Left colon (tissue), 2 donors: ENCODE results near the gene EML1. TPM values are rescaled to one million over a fixed set of nuclear protein-coding genes. Genes with fewer than 3 reads are reported as not detected.

Source experiments
- ATAC-seq: fragments of 200-7000 bp; cut with Tn5 transposase; one replicate; pipeline ENCODE4 v1.9.1; 2020; ENCODE audit warnings: mild to moderate bottlenecking, moderate library complexity
- DNase-seq, 2 donors: peaks; one replicate each; pipeline ENCODE4 v3.0.0-alpha.2; 2020
- intact Hi-C, 2 donors: fragments of 100-400 bp; cut with DNase I in 1 of 2; cut with micrococcal nuclease in 1 of 2; formaldehyde crosslinking; loops; one replicate each; pipeline versions ENCODE4 v1.11.2 to v1.14.0; 2022; cut with DNase I, micrococcal nuclease
- total RNA-seq, 2 donors: library from RNA; stranded (reverse); fragmentation: NEBNext Ultra II Directional; extraction: Animal tissue kit (Norgen Biotek cat#: 25700); gene quantifications; one replicate each; pipeline ENCODE4 v1.2.1, GENCODE V29; 2021
- donor health status: DM: no; HTN: no; CAD: no.
- donor health status: DM: yes; HTN: yes; CAD: no.

EML1 gene
- total RNA-seq, 2 donors from 2014 or later: 3.8 to 14.5 TPM

DNA sequence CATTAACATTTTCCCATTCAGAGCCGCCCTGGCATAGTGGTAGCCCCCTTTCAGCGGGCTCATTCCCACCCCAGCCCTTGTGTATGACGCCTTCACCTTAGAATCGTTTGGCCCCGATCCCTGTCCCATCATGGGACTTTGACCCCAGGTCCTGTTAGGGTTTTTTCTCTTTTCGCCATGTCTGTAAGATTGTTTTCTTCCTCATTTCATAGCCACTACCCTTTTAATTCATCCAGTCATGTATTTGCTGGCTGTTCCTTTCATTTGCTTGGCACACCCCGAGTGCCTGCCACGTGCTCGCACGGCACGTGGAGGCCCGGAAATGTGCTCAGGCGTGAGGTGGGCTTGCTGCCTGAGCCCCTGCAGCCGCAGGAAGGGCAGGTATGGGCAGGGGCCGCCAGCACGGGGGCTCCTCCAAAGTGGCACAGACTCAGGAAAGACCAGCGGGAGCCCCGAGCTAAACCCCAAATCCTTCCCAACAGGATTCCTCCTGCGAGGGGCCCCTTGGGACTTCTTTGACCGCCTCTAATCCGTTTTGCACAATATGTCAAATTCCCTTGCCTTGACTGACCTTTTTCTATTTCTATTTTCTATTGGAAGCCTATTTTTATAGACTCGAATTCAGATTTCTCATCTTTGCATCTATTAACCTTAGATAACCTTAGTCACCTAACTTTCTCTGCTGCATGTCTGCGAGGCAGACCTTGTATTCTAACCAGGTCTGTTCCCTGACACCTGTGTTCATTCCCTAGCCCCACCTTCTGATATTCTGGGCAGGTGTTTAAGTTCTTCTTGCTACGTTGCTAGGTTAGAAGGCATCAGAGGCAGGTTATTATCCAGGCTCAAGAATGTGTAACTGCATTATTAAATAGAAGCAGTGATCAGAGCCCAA lies 114.8 kb downstream of the EML1 start:
- ATAC-seq (no peak), DNase-seq (no peak)
- intact Hi-C loops: no loop called here

DNA sequence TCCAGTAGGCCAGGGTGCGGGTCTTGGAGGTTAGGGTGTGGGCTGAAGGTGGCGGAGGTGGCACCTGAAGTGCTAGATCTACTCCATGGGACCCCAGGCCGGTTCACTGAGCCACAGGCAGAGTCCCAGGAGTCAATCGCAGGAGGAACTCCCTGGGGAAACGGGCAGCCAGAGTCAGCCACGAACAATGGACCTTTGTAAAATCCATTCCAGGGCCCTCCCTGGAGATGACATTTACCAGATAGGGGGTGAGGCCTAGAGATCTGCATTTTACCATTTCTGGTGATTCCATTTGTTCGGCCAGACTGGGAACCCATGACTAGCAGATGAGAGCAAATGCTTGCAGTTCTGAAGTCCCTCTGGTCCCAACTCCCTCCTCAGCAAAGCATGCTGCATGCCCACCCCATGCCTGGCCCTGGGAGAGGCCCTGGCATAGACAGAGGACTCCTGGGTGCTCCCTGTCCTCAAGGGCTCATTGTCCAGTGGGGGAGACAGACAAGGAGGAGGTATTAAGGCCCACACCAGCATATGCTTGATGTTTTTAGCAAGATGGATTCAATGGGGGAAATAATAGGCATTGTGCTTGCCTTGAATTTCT lies 115.5 kb downstream of the EML1 start:
- ATAC-seq (no peak), DNase-seq (no peak)
- intact Hi-C loops: no loop called here

DNA sequence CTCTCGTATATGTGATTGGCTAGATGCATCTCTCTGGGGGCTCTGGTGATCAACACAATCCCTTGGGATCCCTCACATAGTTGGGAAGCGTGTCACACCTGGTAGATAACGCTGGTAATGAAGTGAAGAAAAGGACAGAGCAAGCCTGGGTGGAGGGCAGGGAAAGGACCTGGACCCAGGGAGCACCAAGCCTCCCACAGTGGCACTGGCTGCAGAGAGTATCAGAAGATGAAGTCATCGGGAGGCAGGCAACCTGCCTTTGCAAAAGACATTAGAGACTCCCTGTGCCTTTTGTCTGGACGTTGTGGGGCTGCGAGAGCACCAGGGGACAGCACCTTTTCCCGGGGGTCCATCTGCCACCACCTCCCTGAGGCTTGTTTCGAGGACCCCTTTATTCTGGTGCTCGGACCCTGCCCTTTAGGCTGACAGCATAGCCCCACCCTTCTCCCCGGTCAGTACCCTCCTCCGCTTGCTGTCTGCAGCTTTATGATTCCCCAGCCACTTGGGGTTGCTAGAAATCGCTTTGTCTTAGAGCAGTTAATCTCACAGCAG lies 116.4 kb downstream of the EML1 start:
- ATAC-seq (no peak), DNase-seq (no peak)
- intact Hi-C loops: no loop called here

DNA sequence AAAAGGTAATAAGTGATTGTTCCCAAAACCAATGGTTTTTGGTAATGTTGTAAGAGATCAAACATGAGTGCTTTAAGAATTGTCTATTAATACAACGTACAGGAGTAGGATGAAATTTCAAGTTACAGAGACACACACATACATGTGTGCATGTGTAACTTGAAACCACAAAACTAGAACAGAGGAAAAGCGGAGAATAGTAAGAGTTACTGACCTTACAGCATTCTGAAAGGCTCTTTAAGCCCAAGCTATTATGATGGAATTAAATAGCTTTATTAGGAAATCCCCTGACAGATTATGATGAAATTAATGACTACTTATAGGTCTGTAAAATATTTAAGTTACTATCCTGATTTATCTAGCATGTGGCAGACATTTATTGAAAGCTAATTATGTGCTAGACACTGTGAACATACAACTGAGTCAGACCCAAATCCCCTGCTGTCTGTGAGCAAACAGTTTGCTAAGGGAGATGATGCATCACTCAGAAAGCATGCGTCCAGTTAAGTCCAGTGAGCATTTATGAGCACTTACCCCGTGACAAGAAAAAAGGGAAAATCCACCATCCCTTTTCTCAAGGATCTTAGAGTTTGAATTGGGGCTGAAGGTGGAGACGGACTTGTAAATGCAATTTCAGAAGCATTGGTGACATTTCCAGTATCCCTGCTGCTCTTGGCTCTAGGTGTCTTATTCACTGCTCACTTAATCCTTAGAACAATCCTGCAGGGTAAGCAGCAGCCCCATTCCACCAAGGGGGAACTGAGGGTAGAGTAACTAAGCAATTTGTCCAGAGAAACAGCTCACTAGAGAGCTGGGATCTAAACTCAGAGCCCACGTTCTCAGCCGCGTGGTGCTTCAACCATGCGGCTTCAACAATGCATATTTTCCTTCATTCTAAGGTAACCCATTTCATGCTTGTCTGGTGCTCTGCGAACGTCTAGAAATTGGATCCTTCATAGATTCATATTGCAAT lies 117.4 kb downstream of the EML1 start:
- no peak for ATAC-seq
- DNase-seq: no peak
- intact Hi-C loops: no loop called here

DNA sequence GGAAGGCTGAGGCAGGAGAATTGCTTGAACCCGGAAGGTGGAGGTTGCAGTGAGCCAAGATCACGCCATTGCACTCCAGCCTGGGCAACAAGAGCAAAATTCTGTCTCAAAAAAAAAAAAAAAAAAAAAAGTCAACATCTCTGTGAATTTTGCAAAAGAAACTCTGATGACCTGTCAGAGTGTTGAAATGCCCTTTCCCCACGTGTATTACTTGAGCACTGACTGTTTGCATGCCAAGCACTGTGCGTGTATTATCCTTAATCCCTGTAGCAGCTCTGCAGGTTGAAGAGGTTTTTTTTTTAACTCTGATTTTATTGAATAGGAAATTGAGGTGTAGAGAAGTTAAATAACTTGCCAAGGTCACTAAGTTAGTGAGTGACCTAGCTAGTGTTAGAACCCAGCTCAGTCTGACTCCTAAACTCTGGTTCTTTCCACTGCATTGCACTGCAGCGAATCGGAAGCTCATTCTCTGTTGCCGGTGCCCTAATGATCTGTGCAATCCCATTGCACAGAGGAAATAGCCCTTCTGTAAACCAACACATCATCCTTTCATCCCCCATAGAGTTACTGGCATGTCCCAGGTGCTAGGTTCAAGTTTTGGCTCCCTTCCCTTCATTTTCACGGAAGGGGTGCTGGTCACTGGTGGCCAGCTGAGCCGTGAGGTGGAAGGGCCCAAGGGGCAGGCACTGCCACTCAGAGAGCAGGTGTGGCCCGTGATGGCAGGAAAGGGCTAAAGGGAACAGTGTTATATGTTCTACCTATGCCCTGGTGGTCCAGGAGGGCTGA lies 122.3 kb downstream of the EML1 start:
- intact Hi-C loops: no loop called here
- DNase-seq (no peak), ATAC-seq (no peak)

DNA sequence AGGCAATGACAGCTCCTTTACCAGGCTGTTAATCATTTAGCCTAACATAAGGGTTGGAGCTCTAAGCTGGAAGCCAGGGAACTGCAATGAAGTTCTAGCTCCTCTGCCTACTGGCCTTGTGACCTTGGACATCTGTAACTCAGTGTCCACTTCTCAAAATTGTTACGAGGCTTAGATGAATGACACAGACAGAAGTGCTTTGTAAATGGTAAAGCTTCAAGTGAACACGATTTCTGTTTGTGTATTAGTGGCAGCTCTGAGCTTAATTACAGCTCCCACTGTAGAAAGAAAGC lies 122.8 kb downstream of the EML1 start:
- no peak for DNase-seq
- ATAC-seq: no peak

DNA sequence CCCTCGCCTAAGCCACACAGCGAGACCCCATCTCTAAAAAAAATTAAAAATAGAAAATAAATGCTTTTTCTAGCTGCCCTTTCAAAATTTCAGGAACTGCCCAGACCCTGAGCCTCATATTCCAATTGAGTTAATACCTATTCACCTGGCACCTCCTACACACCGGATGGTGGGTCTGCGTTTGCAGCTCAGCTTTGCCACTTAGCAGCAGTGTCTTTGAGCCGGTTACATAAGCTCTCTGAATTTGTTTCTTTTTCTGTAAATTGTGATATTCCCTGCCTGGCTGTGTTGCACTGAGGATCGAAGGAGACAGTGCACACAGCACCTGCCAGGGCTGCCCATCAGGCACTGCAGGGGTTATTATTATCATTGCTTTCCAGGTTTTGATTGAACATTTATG lies 125.6 kb downstream of the EML1 start:
- ATAC-seq: no peak
- intact Hi-C loops: no loop called here
- no peak for DNase-seq

More for the DNA sequence above, 122.8 kb downstream of the EML1 start:
- intact Hi-C loops: no loop called here

DNA sequence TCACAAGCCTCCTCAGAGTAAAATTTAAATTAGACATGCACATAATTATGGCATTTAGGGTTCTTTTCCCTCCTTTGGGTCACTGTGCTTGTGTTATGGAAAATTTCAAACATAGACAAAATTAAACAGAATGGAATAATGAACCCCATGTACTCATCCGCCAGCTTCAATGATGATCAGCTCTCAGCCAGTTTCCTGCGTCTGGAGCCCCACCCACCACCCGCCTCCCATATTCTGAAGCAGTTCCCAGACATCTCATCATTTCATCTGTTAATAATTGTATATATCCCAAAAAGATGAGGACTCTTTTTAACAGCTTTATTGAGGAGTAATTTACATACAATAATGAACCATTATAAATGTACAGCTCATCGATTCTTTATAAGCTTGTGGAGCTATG lies 128.2 kb downstream of the EML1 start:
- ATAC-seq (no peak), DNase-seq (no peak)
- intact Hi-C loops: no loop called here

DNA sequence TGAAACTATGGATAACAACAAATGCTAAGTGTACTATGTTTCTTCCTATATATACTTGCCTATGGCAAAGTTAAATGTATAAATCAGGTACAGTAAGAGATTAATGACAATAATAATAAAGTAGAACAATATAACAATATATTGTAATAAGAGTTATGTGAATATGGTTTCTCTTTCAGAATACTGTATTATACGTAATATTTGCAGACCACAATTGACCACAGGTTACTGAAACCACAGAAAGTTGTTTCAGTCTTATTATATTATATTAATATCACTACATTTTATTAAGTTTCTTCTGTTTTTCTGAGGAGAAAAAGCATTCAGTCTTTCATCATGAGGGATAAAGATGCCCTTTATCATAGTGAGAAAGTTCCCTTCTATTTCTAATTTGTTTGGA lies 131.2 kb downstream of the EML1 start:
- DNase-seq: no peak
- ATAC-seq: no peak
- intact Hi-C loops: no loop called here

DNA sequence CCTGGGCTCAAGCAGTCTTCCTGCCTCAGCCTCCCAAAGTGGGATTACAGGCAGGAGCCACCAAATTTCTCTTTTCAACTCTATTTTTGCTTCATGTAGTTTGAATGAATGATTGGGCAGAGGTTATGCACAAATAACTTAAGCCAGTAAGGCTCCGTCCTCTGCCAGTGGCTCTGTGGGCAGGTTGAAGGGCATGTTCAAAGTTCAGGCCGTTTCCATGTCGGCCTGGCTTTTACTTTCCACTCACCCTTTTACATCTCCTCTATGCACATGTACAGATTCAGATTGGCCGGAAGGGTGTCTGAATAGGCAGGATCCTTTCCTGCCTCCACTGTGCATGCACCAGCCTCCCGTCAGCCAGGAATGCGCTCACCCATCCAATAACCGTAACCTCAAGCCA lies 132.3 kb downstream of the EML1 start:
- ATAC-seq (no peak), DNase-seq (no peak)
- intact Hi-C loops: no loop called here

DNA sequence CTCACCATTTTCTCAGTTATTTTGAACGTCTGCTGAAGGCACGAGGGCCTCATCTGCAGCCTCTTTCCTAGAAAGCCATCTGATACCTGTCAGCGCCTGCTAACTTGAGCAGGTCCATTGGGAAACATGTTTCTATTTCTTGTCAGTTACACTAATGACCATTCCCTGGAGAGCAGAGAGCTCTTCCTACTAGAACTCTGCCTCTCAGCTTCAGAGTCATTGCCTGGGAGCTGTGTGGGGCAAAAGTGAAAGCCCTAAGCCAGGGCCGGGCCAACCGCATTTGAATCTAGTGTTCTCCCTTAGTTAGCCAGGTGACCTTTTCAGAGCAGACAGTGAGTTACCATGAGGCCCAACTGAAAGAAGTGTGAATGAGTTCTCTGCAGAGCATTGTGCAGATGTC lies 135.8 kb downstream of the EML1 start:
- ATAC-seq (no peak), DNase-seq (no peak)
- intact Hi-C loops: no loop called here

DNA sequence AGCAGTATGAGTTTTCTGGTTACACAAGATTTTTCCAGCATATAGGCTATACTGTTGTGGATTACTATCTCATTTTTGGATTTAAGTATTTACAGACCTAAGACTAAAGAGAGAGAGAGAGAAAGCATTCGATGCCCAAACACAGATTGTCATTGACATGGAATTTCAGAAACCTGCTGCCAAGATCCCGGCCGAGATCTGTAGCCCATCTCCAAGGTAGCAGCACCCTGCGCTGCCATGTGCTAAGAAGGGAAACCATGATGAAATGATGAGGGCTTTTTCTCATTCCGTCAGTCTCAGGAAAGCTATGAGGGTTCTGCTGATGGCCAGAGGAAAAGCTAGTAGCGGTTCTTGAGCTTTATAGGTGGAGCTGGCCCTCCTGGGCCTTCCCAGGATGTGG lies 136.4 kb downstream of the EML1 start:
- intact Hi-C loops: no loop called here
- DNase-seq (no peak), ATAC-seq (no peak)

DNA sequence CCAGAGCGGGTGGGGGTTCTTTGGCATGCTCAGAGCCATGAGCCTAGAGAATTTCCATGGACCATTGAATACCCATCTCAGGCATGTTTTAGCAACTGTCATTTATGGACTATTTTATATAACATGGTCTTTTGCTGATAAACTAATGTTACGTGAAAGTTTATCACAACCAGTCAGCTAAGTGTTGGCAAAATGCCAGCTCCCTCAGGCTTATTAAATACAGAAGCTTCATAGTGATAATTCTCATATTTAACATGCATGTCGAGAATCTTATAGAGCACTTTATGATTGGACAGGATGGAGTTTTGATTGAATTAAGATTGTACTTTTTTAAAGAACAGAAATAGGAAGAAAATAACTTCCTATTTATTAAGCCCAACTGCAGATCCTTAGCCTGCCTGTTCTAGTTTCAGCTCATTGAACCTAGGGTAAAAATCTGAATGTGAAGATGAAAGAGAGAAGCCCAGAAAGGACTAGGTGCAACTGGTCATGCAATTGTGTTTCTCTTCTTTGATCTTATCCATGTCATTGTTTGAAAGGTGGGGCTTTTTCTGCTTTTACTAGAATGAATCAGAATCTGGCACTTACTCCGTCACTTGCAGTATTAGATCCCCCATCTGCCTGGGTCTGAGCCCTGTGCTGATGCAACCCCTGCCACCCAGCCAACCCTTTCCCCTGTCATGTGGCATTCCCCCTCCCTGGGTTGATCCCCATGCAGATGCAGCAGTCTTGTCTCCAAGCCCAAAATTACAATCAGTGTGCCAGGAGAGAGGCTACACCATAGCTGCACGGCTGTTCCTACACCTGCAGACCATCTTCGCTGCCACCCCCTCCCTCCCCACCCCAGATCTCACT lies 137.4 kb downstream of the EML1 start:
- ATAC-seq: no peak
- no peak for DNase-seq
- intact Hi-C loops: no loop called here

DNA sequence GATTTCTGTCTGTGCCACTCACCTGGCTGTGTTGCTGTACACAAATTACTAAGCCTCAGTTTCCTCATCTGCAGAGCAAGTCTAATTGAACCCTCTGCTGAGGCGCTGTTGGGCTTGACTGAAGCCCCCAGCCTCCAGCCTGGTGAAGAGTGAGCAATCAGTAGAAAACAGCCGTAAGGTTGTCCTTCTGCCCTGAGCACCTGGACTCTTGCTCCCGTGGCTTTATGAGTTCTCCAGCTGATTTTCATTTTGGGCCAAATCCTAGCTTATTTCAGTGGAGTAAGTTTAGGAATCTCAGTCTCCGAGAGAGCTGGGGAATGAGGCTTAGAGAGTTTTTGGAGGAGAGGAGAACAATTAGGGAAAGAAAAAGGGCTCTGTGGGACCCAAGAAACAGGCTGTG lies 138.1 kb downstream of the EML1 start:
- ATAC-seq (no peak), DNase-seq (no peak)
- intact Hi-C loops: no loop called here

DNA sequence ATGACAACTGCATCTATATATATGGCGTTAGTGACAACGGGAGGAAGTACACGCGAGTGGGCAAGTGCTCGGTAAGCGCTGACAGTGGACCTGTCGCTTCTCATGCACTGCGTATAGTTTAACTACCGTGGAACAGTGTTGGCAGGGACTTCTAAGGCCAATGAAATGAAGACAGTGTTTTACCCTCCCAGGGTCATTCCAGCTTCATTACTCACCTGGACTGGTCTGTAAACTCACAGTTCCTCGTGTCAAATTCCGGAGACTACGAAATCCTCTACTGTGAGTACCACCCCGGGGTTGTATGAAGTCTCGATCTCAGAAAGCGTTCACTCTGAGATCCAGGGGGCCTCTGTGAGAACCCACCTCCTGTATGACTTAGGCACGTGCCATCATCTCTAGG lies 142.8 kb downstream of the EML1 start:
- DNase-seq (no peak), ATAC-seq (no peak)
- intact Hi-C loops: no loop called here

DNA sequence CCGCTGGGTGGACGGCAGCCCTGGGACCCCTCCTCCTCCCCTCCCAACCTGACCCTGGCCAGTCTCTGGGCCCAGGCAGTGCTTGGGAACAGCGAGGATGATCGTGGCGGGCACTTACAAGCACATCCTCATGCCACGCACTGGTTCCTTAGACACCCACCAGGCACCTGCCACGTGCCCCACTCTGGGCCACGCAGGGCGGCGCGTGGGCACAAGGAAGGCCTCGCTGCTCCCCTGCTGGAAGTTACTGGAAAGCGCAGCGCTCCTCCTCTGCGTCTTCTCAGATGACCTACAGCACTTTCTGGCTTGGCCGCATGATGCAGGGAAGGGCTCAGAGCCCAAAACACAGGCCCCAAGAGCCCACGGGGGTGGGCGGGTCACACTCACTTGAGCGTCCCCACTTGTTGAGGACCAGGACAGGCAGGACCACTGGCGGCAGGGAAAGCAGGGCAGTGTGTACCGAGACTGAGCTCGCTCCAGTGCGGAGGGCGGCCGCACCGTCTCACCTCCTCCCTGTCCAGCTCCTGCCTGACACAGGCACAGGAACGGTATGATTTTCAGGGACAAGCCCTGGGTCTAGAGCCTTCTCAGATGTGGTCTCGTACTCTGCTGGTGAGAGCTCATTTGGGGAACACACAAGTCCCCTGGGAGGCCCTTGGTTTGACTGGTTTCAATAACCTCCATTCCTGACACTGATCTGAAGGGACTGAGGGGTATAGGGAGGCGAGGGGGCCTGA lies 143.7 kb downstream of the EML1 start:
- intact Hi-C loops: no loop called here
- ATAC-seq (no peak), DNase-seq (no peak)
